Activated T-helper 17 cell treated with anti-CD3 and anti-CD28 coated beads, Interleukin-2, amount 50 U/mL, for 72 hours (primary cell): ENCODE data around the gene MBD3L2B. TPM values are rescaled to one million over a fixed set of nuclear protein-coding genes. Genes with fewer than 3 reads are reported as not detected.
"Not testable (repeated sequence)": the region's sequence is repeated elsewhere in the genome, so short reads cannot be mapped to it uniquely, and the experiment has no call there.

ENCODE experiments used
- ATAC-seq: fragments of 150-1000 bp; cut with Tn5 transposase; replicated peaks from 2 replicates; pipeline ENCODE4 v1.10.0; 2021; ENCODE audit warnings: mild to moderate bottlenecking, moderate library complexity
- H3K27ac Mint-ChIP-seq: one replicate; pipeline ENCODE4 v1.8.0; 2022; ENCODE audit warnings: mixed read lengths
- H3K27me3 Mint-ChIP-seq: one replicate; pipeline ENCODE4 v1.8.0; 2022; ENCODE audit warnings: mixed read lengths
- H3K36me3 Mint-ChIP-seq: one replicate; pipeline ENCODE4 v1.8.0; 2022; ENCODE audit warnings: low read depth, mild to moderate bottlenecking, mixed read lengths
- H3K4me1 Mint-ChIP-seq: one replicate; pipeline ENCODE4 v1.8.0; 2022; ENCODE audit warnings: mixed read lengths
- H3K4me3 Mint-ChIP-seq: one replicate; pipeline ENCODE4 v1.8.0; 2022; ENCODE audit warnings: mild to moderate bottlenecking, mixed read lengths
- H3K9me3 Mint-ChIP-seq: one replicate; pipeline ENCODE4 v1.8.0; 2022; ENCODE audit warnings: mixed read lengths
- total RNA-seq, 2 donors: library from RNA; stranded (reverse); gene quantifications; one replicate each; pipeline ENCODE4 v1.2.3, GENCODE V29; 2022

Gene MBD3L2B
- total RNA-seq, result not detected

GRCh38 chr19:7021331-7021730 is at the start of gene MBD3L2B:
Gene MBD3L2B (minus strand): TSS chr19:7021431. CDS start chr19:7021397, 34 bp downstream.
- H3K27me3 Mint-ChIP-seq, H3K4me1 Mint-ChIP-seq, H3K9me3 Mint-ChIP-seq, H3K36me3 Mint-ChIP-seq, ATAC-seq, H3K4me3 Mint-ChIP-seq, H3K27ac Mint-ChIP-seq: not testable (repeated sequence)

GRCh38 chr19:7069904-7070226 is 48.6 kb upstream of the MBD3L2B start:
- H3K27ac Mint-ChIP-seq, result peak overlapping the region; percentile 91
- no peak for ATAC-seq
- no peaks in the 10 kb centered on the region for H3K27me3 Mint-ChIP-seq
- H3K4me1 Mint-ChIP-seq, result peaks cover 9% of the 10 kb centered on the region
- H3K4me3 Mint-ChIP-seq, result peak overlapping the region; percentile 92
- peaks cover 3% of the 10 kb centered on the region for H3K9me3 Mint-ChIP-seq
- H3K36me3 Mint-ChIP-seq, result peaks cover 56% of the 10 kb centered on the region

GRCh38 chr19:7069042-7069903 is 48.0 kb upstream of the MBD3L2B start, which contains the start of gene ZNF557:
Gene ZNF557 (plus strand): TSS chr19:7069703. CDS start chr19:7075075, 5,372 bp downstream.
- Mint-ChIP-seq H3K36me3 (peaks cover 50% of the 10 kb centered on the region), H3K4me1 (peaks cover 6% of the 10 kb centered on the region), H3K4me3 (peak within 1 kb of the TSS; percentile 92), H3K27me3 (no peaks in the 10 kb centered on the region), H3K27ac (peak within 1 kb of the TSS; percentile 91), H3K9me3 (peaks cover 1% of the 10 kb centered on the region)
- ATAC-seq, result peak; percentile 94

- Mint-ChIP-seq H3K36me3 (peaks cover 43% of the 10 kb centered on the region), H3K4me1 (peaks cover 5% of the 10 kb centered on the region), H3K4me3 (peak overlapping the region; percentile 92), H3K9me3 (no peaks in the 10 kb centered on the region), H3K27ac (peak overlapping the region; percentile 91), H3K27me3 (no peaks in the 10 kb centered on the region)
- no peak for ATAC-seq
Observed at GRCh38 chr19:7068599-7068998, 47.4 kb upstream of the MBD3L2B start.

GRCh38 chr19:7067716-7068115 is 46.5 kb upstream of the MBD3L2B start:
- no peaks in the 10 kb centered on the region for H3K27me3 Mint-ChIP-seq
- H3K9me3 Mint-ChIP-seq, result no peaks in the 10 kb centered on the region
- H3K27ac Mint-ChIP-seq, result no peak overlapping the region
- no peak overlapping the region for H3K4me3 Mint-ChIP-seq
- ATAC-seq, result no peak
- H3K36me3 Mint-ChIP-seq, result peaks cover 34% of the 10 kb centered on the region
- H3K4me1 Mint-ChIP-seq, result peaks cover 5% of the 10 kb centered on the region

GRCh38 chr19:7067122-7067521 is 45.9 kb upstream of the MBD3L2B start:
- H3K4me3 Mint-ChIP-seq, H3K4me1 Mint-ChIP-seq, H3K27ac Mint-ChIP-seq, H3K27me3 Mint-ChIP-seq, ATAC-seq, H3K9me3 Mint-ChIP-seq: not testable (repeated sequence)
- H3K36me3 Mint-ChIP-seq, result peaks cover 28% of the 10 kb centered on the region

- ATAC-seq, result peak; percentile 56
- Mint-ChIP-seq H3K4me3 (no peak overlapping the region), H3K9me3 (no peaks in the 10 kb centered on the region), H3K36me3 (no peaks in the 10 kb centered on the region), H3K27me3 (no peaks in the 10 kb centered on the region), H3K27ac (no peak overlapping the region), H3K4me1 (no peaks in the 10 kb centered on the region)
Observed at GRCh38 chr19:7063764-7064418, 42.7 kb upstream of the MBD3L2B start.

GRCh38 chr19:7063339-7063738 is 42.1 kb upstream of the MBD3L2B start:
- no peak overlapping the region for H3K4me3 Mint-ChIP-seq
- H3K27ac Mint-ChIP-seq, result no peak overlapping the region
- ATAC-seq, result peak; percentile 35
- no peaks in the 10 kb centered on the region for H3K4me1 Mint-ChIP-seq
- no peaks in the 10 kb centered on the region for H3K9me3 Mint-ChIP-seq
- H3K27me3 Mint-ChIP-seq, result no peaks in the 10 kb centered on the region
- no peaks in the 10 kb centered on the region for H3K36me3 Mint-ChIP-seq

- not testable (repeated sequence) for H3K36me3 Mint-ChIP-seq, H3K27ac Mint-ChIP-seq, H3K27me3 Mint-ChIP-seq, H3K4me1 Mint-ChIP-seq, H3K4me3 Mint-ChIP-seq, H3K9me3 Mint-ChIP-seq
- ATAC-seq, result peak; percentile 55
Observed at GRCh38 chr19:7059977-7060376, 38.7 kb upstream of the MBD3L2B start.

GRCh38 chr19:7058576-7058975 is 37.3 kb upstream of the MBD3L2B start, which contains the start of gene MBD3L3:
Gene MBD3L3 (minus strand): TSS chr19:7058676. CDS start chr19:7058605, 71 bp downstream.
- not testable (repeated sequence) for H3K9me3 Mint-ChIP-seq, H3K36me3 Mint-ChIP-seq, H3K27ac Mint-ChIP-seq, H3K4me3 Mint-ChIP-seq, H3K27me3 Mint-ChIP-seq, ATAC-seq, H3K4me1 Mint-ChIP-seq

- not testable (repeated sequence) for H3K36me3 Mint-ChIP-seq, H3K4me3 Mint-ChIP-seq, ATAC-seq, H3K27ac Mint-ChIP-seq, H3K4me1 Mint-ChIP-seq, H3K27me3 Mint-ChIP-seq, H3K9me3 Mint-ChIP-seq
Observed at GRCh38 chr19:7056371-7056770, 35.1 kb upstream of the MBD3L2B start.

GRCh38 chr19:7055679-7056078 is 34.4 kb upstream of the MBD3L2B start:
- not testable (repeated sequence) for ATAC-seq, H3K4me1 Mint-ChIP-seq, H3K9me3 Mint-ChIP-seq, H3K27me3 Mint-ChIP-seq, H3K4me3 Mint-ChIP-seq, H3K27ac Mint-ChIP-seq, H3K36me3 Mint-ChIP-seq

- not testable (repeated sequence) for H3K4me1 Mint-ChIP-seq, H3K4me3 Mint-ChIP-seq, ATAC-seq
Observed at GRCh38 chr19:7054635-7055368, 33.6 kb upstream of the MBD3L2B start.

GRCh38 chr19:7052896-7053295 is 31.7 kb upstream of the MBD3L2B start:
- not testable (repeated sequence) for H3K4me1 Mint-ChIP-seq, H3K4me3 Mint-ChIP-seq, H3K36me3 Mint-ChIP-seq, H3K9me3 Mint-ChIP-seq, ATAC-seq, H3K27me3 Mint-ChIP-seq, H3K27ac Mint-ChIP-seq

More at GRCh38 chr19:7054635-7055368, 33.6 kb upstream of the MBD3L2B start:
- not testable (repeated sequence) for H3K27ac Mint-ChIP-seq, H3K36me3 Mint-ChIP-seq, H3K9me3 Mint-ChIP-seq, H3K27me3 Mint-ChIP-seq
